Naive thymus-derived CD4-positive, alpha-beta T cell (primary cell): ENCODE data around the gene DAPK1. TPM values are rescaled to one million over a fixed set of nuclear protein-coding genes. Genes with fewer than 3 reads are reported as not detected.

Experiments used
- ATAC-seq: fragments of 150-1000 bp; cut with Tn5 transposase; 2 replicates; pipeline ENCODE4 v1.10.0; 2021; ENCODE audit warnings: mild to moderate bottlenecking, moderate library complexity
- CTCF ChIA-PET: fragments of 350-600 bp; sonication (Branson Sonifier 250); formaldehyde crosslinking; loops from one replicate; lab custom pipeline; 2021; ENCODE audit warnings: antibody characterized with exemption; lab: Charles Lee
- POLR2A ChIA-PET: fragments of 350-600 bp; sonication (Branson Sonifier 250); formaldehyde crosslinking; loops from one replicate; lab custom pipeline; 2021; ENCODE audit warnings: antibody characterized with exemption, inconsistent platforms; lab: Charles Lee
- DNase-seq, 9 donors: peaks; one replicate each; pipeline versions ENCODE4 v3.0.0 to v3.0.0-alpha.2; 2020 to 2022; ENCODE audit warnings: mixed read lengths in 1 of 9
- H3K27ac ChIP-seq: one replicate; pipeline ENCODE4 v1.7.0; 2013; ENCODE audit warnings: mild to moderate bottlenecking, low read depth, low read length, moderate library complexity
- H3K27me3 ChIP-seq, 2 donors: one replicate each; pipeline ENCODE4 v1.7.0; 2013; ENCODE audit warnings: low read length in 2 of 2, mild to moderate bottlenecking in 2 of 2, moderate library complexity in 2 of 2; ENCODE audit not compliant: control insufficient read depth in 2 of 2, insufficient read depth in 2 of 2
- H3K36me3 ChIP-seq, 3 experiments: 1 replicate in 2 of 3; 2 replicates in 1 of 3; pipeline ENCODE4 v1.7.0; 2013; ENCODE audit warnings: low read length in 3 of 3, mild to moderate bottlenecking in 3 of 3, moderate library complexity in 1 of 3; ENCODE audit not compliant: insufficient read depth in 3 of 3, control insufficient read depth in 2 of 3
- H3K4me1 ChIP-seq, 2 donors: one replicate each; pipeline ENCODE4 v1.7.0; 2013; ENCODE audit warnings: low read length in 2 of 2, mild to moderate bottlenecking in 2 of 2, moderate library complexity in 1 of 2; ENCODE audit not compliant: control insufficient read depth in 2 of 2, insufficient read depth in 2 of 2
- H3K4me3 ChIP-seq: 2 replicates; pipeline ENCODE4 v1.7.0; 2013; ENCODE audit warnings: mild to moderate bottlenecking, low read length
- H3K9me3 ChIP-seq, 3 experiments: 1 replicate in 2 of 3; 2 replicates in 1 of 3; pipeline ENCODE4 v1.7.0; 2013; ENCODE audit warnings: low read length in 3 of 3; ENCODE audit not compliant: control insufficient read depth in 2 of 3
- H3K27ac Mint-ChIP-seq, 9 donors: one replicate each; pipeline ENCODE4 v1.8.0; 2020 to 2022; ENCODE audit warnings: mixed read lengths in 9 of 9, mild to moderate bottlenecking in 8 of 9, moderate library complexity in 5 of 9, inconsistent platforms in 2 of 9
- H3K27me3 Mint-ChIP-seq, 5 donors: one replicate each; pipeline ENCODE4 v1.8.0; 2021 to 2022; ENCODE audit warnings: mixed read lengths in 5 of 5, mild to moderate bottlenecking in 1 of 5
- H3K36me3 Mint-ChIP-seq, 5 donors: one replicate each; pipeline ENCODE4 v1.8.0; 2020 to 2022; ENCODE audit warnings: mixed read lengths in 5 of 5, mild to moderate bottlenecking in 3 of 5, inconsistent platforms in 1 of 5
- H3K4me1 Mint-ChIP-seq, 7 donors: one replicate each; pipeline ENCODE4 v1.8.0; 2020 to 2022; ENCODE audit warnings: mixed read lengths in 7 of 7, mild to moderate bottlenecking in 3 of 7, inconsistent platforms in 1 of 7
- H3K4me3 Mint-ChIP-seq, 10 donors: one replicate each; pipeline ENCODE4 v1.8.0; 2020 to 2022; ENCODE audit warnings: mild to moderate bottlenecking in 10 of 10, mixed read lengths in 10 of 10, moderate library complexity in 6 of 10, inconsistent platforms in 2 of 10
- H3K9me3 Mint-ChIP-seq, 11 donors: one replicate each; pipeline ENCODE4 v1.8.0; 2020 to 2022; ENCODE audit warnings: mixed read lengths in 11 of 11, mild to moderate bottlenecking in 4 of 11, inconsistent platforms in 1 of 11, moderate library complexity in 1 of 11
- intact Hi-C, 2 donors: fragments of 100-400 bp; cut with micrococcal nuclease; formaldehyde crosslinking; loops; one replicate each; pipeline ENCODE4 v1.15.1; 2023
- polyA plus RNA-seq, 2 donors: library from polyadenylated mRNA; unstranded; fragments of 300-500 nt; fragmentation: Illumina TruSeq; gene quantifications; one replicate each; pipeline ENCODE4 v1.2.3, GENCODE V29; 2021
- total RNA-seq, 6 experiments: library from RNA in 5 of 6; stranded (reverse) in 5 of 6; gene quantifications; 1 replicate in 5 of 6; 2 replicates in 1 of 6; pipeline ENCODE4 v1.2.3 and lab custom pipeline; 2021 to 2026

The DAPK1 gene
- total and polyA plus RNA-seq, 7 experiments from 2014 or later, result 0.20 to 44.8 (median 1.9) TPM

DNA sequence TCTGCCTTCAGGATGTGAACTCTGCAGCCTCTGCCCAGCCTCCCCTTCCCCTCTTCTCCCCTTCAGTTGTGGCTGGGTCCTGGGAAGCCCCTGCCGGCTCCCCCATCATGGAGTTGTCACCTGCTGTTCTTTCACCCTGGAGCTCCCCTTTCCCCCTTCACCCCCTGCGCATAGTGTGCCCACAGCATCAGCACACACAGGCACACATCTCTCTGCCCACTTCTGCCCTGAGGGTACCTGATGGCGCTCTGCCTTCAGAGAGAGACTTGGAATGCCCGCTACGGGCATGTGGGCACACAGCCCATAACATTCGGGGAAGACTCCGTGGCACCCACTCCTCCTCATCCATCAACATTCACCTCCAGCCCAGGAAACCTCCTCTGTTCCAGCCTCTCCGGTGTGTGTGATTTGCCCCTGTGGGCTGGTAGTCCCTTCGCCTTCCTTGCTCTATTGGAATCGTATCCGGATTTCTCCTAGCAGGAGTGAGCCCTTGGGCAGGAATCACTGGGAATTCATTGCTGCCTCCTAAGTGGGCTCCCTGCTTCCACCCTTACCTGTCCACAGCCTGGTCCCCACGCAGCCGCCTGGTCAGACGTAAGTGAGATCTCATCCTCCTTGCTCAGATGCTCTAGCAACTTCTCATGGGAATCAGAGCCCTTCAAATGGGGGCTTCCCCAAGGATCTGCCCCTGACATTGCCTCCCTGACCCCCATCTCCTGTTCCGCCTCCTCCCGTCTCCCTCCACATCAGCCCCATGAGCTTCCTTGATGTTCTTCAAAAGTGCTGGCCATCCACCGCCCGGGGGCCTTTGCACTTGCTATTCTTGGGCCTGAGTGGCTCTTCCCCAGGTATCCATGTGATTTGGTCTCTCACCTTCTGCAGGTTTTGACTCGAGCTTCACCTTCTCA is 166.7 kb downstream of the DAPK1 start:
- no peaks in the 10 kb centered on the region for H3K4me1 ChIP-seq
- Mint-ChIP-seq H3K4me3 (no peak overlapping the region), H3K36me3 (peaks cover 0 to 5% (median 0%) of the 10 kb centered on the region in 5 donors), H3K9me3 (peaks cover 0 to 12% (median 2%) of the 10 kb centered on the region in 11 donors), H3K4me1 (peaks cover 0 to 4% (median 0%) of the 10 kb centered on the region in 7 donors), H3K27me3 (peaks cover 0 to 15% (median 2%) of the 10 kb centered on the region in 5 donors), H3K27ac (no peak overlapping the region)
- POLR2A ChIA-PET, result no interaction called here
- no peak overlapping the region for H3K27ac ChIP-seq
- ATAC-seq, result no peak
- H3K9me3 ChIP-seq, result peaks cover 0 to 10% (median 0%) of the 10 kb centered on the region in 3 experiments
- intact Hi-C loops, result loop anchor here in 1 of 2 donors (10.0 kb wide), 1 partner anchor 1250 kb away; no protein-coding TSS in a partner anchor
- no peak for DNase-seq
- CTCF ChIA-PET, result interaction anchor here (0.6 kb wide), 1 partner anchor 78 kb away, joined by 3 read pairs; no protein-coding TSS in a partner anchor
- H3K4me3 ChIP-seq, result no peak overlapping the region
- no peaks in the 10 kb centered on the region for H3K36me3 ChIP-seq
- no peaks in the 10 kb centered on the region for H3K27me3 ChIP-seq

DNA sequence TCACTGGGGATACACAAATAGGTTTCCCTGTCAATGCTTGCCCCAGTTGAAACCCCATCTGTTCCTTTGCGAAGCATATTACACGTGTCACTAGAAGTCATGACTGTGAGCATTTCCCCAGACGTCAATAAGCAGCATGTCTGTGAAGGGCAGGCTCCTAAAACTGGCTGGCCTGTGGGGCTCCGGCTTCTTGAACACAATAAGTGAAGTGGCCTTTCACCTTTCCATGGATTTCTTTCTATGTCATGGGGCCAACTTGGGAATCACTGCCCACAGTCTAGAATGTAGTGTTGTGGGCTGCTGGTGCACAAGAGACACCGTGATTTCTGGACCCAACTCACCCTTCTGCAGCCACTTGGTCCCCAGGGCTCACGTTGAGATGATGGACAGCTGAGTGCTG is 167.8 kb downstream of the DAPK1 start:
- H3K27ac Mint-ChIP-seq, result no peak overlapping the region
- Histone ChIP-seq H3K36me3 (no peaks in the 10 kb centered on the region), H3K4me3 (no peak overlapping the region), H3K4me1 (no peaks in the 10 kb centered on the region), H3K9me3 (peaks cover 0 to 10% (median 0%) of the 10 kb centered on the region in 3 experiments), H3K27ac (no peak overlapping the region), H3K27me3 (no peaks in the 10 kb centered on the region)
- peaks cover 0 to 4% (median 0%) of the 10 kb centered on the region in 7 donors for H3K4me1 Mint-ChIP-seq
- intact Hi-C loops, result loop anchor here in 1 of 2 donors (10.0 kb wide), 1 partner anchor 1251 kb away; no protein-coding TSS in a partner anchor
- ATAC-seq (no peak), DNase-seq (no peak)
- no peak overlapping the region for H3K4me3 Mint-ChIP-seq
- ChIA-PET CTCF (interaction anchor here (0.6 kb wide), 1 partner anchor 79 kb away, joined by 3 read pairs; no protein-coding TSS in a partner anchor), POLR2A (no interaction called here)
- H3K27me3 Mint-ChIP-seq, result peaks cover 0 to 14% (median 2%) of the 10 kb centered on the region in 5 donors
- peaks cover 0 to 12% (median 2%) of the 10 kb centered on the region in 11 donors for H3K9me3 Mint-ChIP-seq
- peaks cover 0 to 5% (median 0%) of the 10 kb centered on the region in 5 donors for H3K36me3 Mint-ChIP-seq

DNA sequence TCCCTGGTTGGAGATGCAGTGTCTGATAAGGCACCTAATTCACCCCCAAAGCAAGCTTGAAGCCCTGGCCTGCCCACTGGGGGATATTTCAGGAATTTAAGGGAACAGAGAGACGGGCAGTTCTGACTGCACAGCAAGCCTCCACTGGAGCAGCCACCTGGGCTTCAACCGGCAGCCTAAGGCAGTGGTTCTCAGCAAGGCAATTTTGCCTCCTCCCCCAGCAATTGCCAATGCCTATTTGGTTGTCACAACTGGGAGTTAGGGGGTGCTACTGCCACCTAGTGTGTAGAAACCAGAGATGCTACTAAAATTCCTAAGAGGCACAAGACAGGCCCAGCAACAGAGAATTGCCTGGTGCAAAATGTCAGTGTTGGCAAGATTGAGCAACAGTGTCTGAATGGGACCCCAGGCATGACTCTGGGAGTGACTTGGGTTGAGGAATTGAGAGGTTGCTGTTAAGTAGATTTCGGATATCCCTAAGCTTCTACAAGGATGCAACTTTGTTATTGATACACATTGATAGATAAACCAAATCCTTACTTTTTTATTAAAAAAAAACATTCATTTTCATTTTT is 169.6 kb downstream of the DAPK1 start:
- ChIA-PET CTCF (interaction anchor here (0.6 kb wide), 1 partner anchor 215 kb away, joined by 3 read pairs; no protein-coding TSS in a partner anchor), POLR2A (no interaction called here)
- Histone ChIP-seq H3K4me3 (no peak overlapping the region), H3K27ac (no peak overlapping the region), H3K9me3 (peaks cover 0 to 10% (median 0%) of the 10 kb centered on the region in 3 experiments), H3K36me3 (no peaks in the 10 kb centered on the region), H3K4me1 (no peaks in the 10 kb centered on the region), H3K27me3 (no peaks in the 10 kb centered on the region)
- peaks cover 0 to 12% (median 2%) of the 10 kb centered on the region in 11 donors for H3K9me3 Mint-ChIP-seq
- H3K36me3 Mint-ChIP-seq, result peaks cover 0 to 5% (median 0%) of the 10 kb centered on the region in 5 donors
- no peak overlapping the region for H3K4me3 Mint-ChIP-seq
- H3K27me3 Mint-ChIP-seq, result peaks cover 0 to 12% (median 2%) of the 10 kb centered on the region in 5 donors
- no peak overlapping the region for H3K27ac Mint-ChIP-seq
- intact Hi-C loops, result loop anchor here in 1 of 2 donors (2.0 to 10.0 kb wide), 2 partner anchors 330 to 1252 kb away; no protein-coding TSS in a partner anchor
- peaks cover 0 to 4% (median 0%) of the 10 kb centered on the region in 7 donors for H3K4me1 Mint-ChIP-seq
- ATAC-seq, result no peak
- DNase-seq, result no peak

DNA sequence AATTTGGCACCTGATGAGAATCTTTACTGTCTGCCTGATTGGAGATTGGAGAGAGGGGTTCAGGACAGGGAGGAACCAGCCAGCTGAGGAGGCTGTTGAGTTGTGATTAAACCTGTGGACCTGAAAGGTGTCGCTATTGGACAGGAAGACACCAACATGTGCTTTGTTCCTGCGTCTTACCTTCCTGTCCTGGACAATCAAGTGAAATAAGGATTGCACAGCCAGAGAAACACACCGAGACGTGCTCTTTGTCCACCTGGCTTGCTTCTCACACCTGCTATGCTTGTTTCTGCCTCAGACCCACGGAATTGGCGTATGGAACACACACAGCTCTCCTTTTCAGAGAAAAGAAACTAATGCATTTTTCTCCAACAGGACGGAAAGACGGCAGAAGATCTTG is 170.6 kb downstream of the DAPK1 start:
- Mint-ChIP-seq H3K27me3 (peaks cover 0 to 12% (median 2%) of the 10 kb centered on the region in 5 donors), H3K36me3 (peaks cover 0 to 5% (median 0%) of the 10 kb centered on the region in 5 donors), H3K4me1 (no peaks in the 10 kb centered on the region), H3K9me3 (peaks cover 0 to 12% (median 2%) of the 10 kb centered on the region in 11 donors), H3K27ac (no peak overlapping the region), H3K4me3 (no peak overlapping the region)
- POLR2A ChIA-PET, result no interaction called here
- Histone ChIP-seq H3K36me3 (no peaks in the 10 kb centered on the region), H3K27ac (no peak overlapping the region), H3K4me1 (no peaks in the 10 kb centered on the region), H3K9me3 (peaks cover 0 to 10% (median 0%) of the 10 kb centered on the region in 3 experiments), H3K4me3 (no peak overlapping the region), H3K27me3 (no peaks in the 10 kb centered on the region)
- ATAC-seq (no peak), DNase-seq (no peak)
- intact Hi-C loops, result loop anchor here in 1 of 2 donors (10.0 kb wide), 1 partner anchor 1253 kb away; no protein-coding TSS in a partner anchor
- CTCF ChIA-PET, result interaction anchor here (0.6 kb wide), 1 partner anchor 214 kb away, joined by 3 read pairs; no protein-coding TSS in a partner anchor

DNA sequence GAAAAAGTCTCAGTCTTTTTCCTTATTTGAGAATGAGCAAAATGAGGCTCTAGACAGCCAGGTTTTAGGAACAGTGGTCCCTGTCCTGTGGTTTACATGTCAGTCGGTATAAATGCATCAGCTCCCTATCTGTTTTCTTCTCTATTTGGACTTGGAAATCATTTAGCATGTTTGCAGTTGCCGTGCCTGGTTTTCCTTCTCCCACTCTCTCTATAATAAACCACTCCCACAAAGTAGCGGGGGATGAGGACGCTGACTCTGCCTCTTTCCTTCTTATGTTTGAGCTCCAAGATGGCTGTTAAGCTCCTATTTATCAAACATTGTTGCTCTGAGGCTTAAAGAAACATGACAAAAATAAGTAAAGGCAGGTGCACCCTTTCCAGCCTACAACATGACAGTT is 171.1 kb downstream of the DAPK1 start:
- no peak for DNase-seq
- Histone ChIP-seq H3K36me3 (no peaks in the 10 kb centered on the region), H3K9me3 (peaks cover 0 to 10% (median 0%) of the 10 kb centered on the region in 3 experiments), H3K27ac (no peak overlapping the region), H3K27me3 (no peaks in the 10 kb centered on the region), H3K4me1 (no peaks in the 10 kb centered on the region), H3K4me3 (no peak overlapping the region)
- ChIA-PET CTCF (no interaction called here), POLR2A (no interaction called here)
- Mint-ChIP-seq H3K27me3 (peaks cover 0 to 12% (median under 1%) of the 10 kb centered on the region in 5 donors), H3K36me3 (peaks cover 0 to 5% (median 0%) of the 10 kb centered on the region in 5 donors), H3K4me1 (no peaks in the 10 kb centered on the region), H3K4me3 (no peak overlapping the region), H3K27ac (no peak overlapping the region), H3K9me3 (peaks cover 0 to 12% (median 2%) of the 10 kb centered on the region in 11 donors)
- ATAC-seq, result no peak
- intact Hi-C loops, result loop anchor here in 1 of 2 donors (10.0 kb wide), 1 partner anchor 1254 kb away; no protein-coding TSS in a partner anchor

DNA sequence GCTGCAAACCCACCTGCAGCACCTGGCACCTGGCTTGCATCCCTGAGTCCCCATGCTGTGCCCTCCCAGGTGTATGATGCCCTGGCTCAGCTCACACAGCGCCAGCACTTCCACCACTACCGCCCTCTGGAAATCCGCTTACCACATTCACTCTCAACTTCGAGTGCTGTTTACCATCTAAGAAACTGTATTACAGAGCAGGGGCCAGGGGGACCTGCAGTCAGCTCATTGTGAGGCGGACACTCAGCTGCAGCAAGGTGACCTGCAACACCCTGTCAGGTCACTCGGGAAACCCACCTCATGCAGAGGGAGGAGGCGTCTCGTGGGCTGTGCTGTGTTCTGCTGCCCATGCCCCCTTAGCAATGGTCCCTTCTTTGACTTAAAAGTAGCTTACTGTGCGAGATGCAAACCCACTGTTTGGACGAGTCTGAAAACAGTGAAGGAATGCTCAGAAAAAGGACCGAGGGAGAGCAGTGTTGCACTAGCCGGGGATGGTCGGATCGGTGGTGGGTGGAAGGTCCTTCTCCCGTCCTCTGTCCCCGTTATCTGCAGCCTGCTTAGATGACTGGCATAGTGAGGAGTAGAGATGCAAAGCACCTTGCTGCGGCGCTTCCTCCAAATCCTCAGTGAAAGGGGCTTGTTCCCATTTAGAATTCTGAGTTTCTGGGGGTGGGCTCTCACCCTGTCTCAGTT is 173.1 kb downstream of the DAPK1 start:
- H3K4me3 ChIP-seq, result no peak overlapping the region
- Mint-ChIP-seq H3K4me1 (peaks cover 0 to 8% (median 0%) of the 10 kb centered on the region in 7 donors), H3K27ac (no peak overlapping the region), H3K9me3 (peaks cover 0 to 12% (median 2%) of the 10 kb centered on the region in 11 donors), H3K27me3 (peaks cover 0 to 5% (median 0%) of the 10 kb centered on the region in 5 donors), H3K4me3 (no peak overlapping the region), H3K36me3 (peaks cover 0 to 5% (median 0%) of the 10 kb centered on the region in 5 donors)
- no peaks in the 10 kb centered on the region for H3K4me1 ChIP-seq
- ChIA-PET POLR2A (no interaction called here), CTCF (interaction anchor here (0.5 to 0.6 kb wide), 2 partner anchors 158 to 167 kb away, joined by 3 read pairs; no protein-coding TSS in a partner anchor)
- no peak overlapping the region for H3K27ac ChIP-seq
- H3K9me3 ChIP-seq, result peaks cover 0 to 10% (median 0%) of the 10 kb centered on the region in 3 experiments
- H3K36me3 ChIP-seq, result no peaks in the 10 kb centered on the region
- DNase-seq, result no peak
- ATAC-seq, result no peak
- H3K27me3 ChIP-seq, result no peaks in the 10 kb centered on the region
- intact Hi-C loops, result no loop called here
